K562 (cell line): ENCODE data around the gene PPEF2. TPM values are rescaled to one million over a fixed set of nuclear protein-coding genes. Genes with fewer than 3 reads are reported as not detected.

Experiments
- ATAC-seq: fragments of 200-7000 bp; cut with Tn5 transposase; 3 replicates; pipeline ENCODE4 v1.9.1; 2020; ENCODE audit warnings: moderate library complexity
- BruUV-seq: library from RNA; stranded (reverse); fragments of 400-500 nt; replicated peaks from 2 replicates; lab custom pipeline; 2021; lab: Mats Ljungman, UMichigan
- CTCF ChIA-PET: fragments of 300-600 bp; formaldehyde crosslinking; extraction: SDS; loops from one replicate; lab custom pipeline; 2021; ENCODE audit warnings: low intra/inter-chr PET ratio; lab: Yijun Ruan, JAX
- POLR2A ChIA-PET: fragments of 300-600, 350-650 bp; sonication (Branson Sonifier 250); formaldehyde crosslinking; extraction: SDS; loops from one replicate; lab custom pipeline; 2021; ENCODE audit warnings: antibody characterized with exemption, inconsistent platforms; lab: Yijun Ruan, JAX
- DNase-seq, 4 experiments: peaks; one replicate each; pipeline versions ENCODE4 v3.0.0 to v3.0.0-alpha.2; 2011 to 2018; ENCODE audit warnings: low spot score in 3 of 4, mixed read lengths in 3 of 4; ENCODE audit errors: extremely low read depth in 1 of 4
- FAIRE-seq: peaks from 2 replicates; lab custom pipeline; 2011; peaks lifted over from hg19 to GRCh38; lab: Jason Lieb, UNC
- H2AFZ ChIP-seq: 2 replicates; pipeline ENCODE4 v1.6.0; 2011; ENCODE audit warnings: low read depth, low read length, control low read depth, inconsistent platforms
- H3K27ac ChIP-seq: fragments of 200-600 bp; 3 replicates; pipeline ENCODE4 v1.8.0; 2011; ENCODE audit warnings: low read depth, mild to moderate bottlenecking, control low read depth, inconsistent platforms, low read length, moderate library complexity, mixed read lengths; ENCODE audit errors: extremely low read depth
- H3K27me3 ChIP-seq, 2 experiments: fragments of 300-600 bp in 1 of 2; 2 replicates in 1 of 2; 3 replicates in 1 of 2; pipeline versions ENCODE4 v1.6.0 to v1.8.0; 2011; ENCODE audit warnings: inconsistent platforms in 2 of 2, low read length in 2 of 2, mild to moderate bottlenecking in 1 of 2, mixed read lengths in 1 of 2, moderate library complexity in 1 of 2; ENCODE audit not compliant: control insufficient read depth in 2 of 2, insufficient read depth in 2 of 2
- H3K36me3 ChIP-seq: fragments of 300-600 bp; 3 replicates; pipeline ENCODE4 v1.8.0; 2011; ENCODE audit warnings: mild to moderate bottlenecking, low read length, inconsistent platforms; ENCODE audit not compliant: control insufficient read depth, insufficient read depth
- H3K4me1 ChIP-seq, 2 experiments: fragments of 200-600 bp in 1 of 2; replicated peaks in 1 of 2; 2 replicates in 1 of 2; 3 replicates in 1 of 2; pipeline versions ENCODE4 v1.5.1 to v1.8.0; 2011; ENCODE audit warnings: inconsistent platforms in 2 of 2, low read length in 2 of 2, mild to moderate bottlenecking in 1 of 2, mixed read lengths in 1 of 2, moderate library complexity in 1 of 2; ENCODE audit not compliant: control insufficient read depth in 2 of 2, insufficient read depth in 2 of 2
- H3K4me2 ChIP-seq: 2 replicates; pipeline ENCODE4 v1.6.1; 2011; ENCODE audit warnings: low read length, control low read depth, inconsistent platforms, mixed read lengths; ENCODE audit not compliant: insufficient read depth
- H3K4me3 ChIP-seq: fragments of 200-600 bp; sonication (generic), shearing (Covaris generic); 2 replicates; pipeline ENCODE4 v1.5.1; 2016; ENCODE audit warnings: control low read depth, inconsistent platforms
- H3K79me2 ChIP-seq: fragments of 200-600 bp; 3 replicates; pipeline ENCODE4 v1.8.0; 2011; ENCODE audit warnings: low read length, inconsistent platforms; ENCODE audit not compliant: control insufficient read depth, insufficient read depth
- H3K9ac ChIP-seq, 2 experiments: 2 replicates each; pipeline versions ENCODE4 v1.6.0 to v1.6.1; 2011; ENCODE audit warnings: low read depth in 2 of 2, low read length in 2 of 2, control low read depth in 1 of 2, inconsistent platforms in 1 of 2, mild to moderate bottlenecking in 1 of 2, mixed read lengths in 1 of 2; ENCODE audit not compliant: insufficient read depth in 1 of 2
- H3K9me1 ChIP-seq: one replicate; pipeline ENCODE4 v1.6.0; 2011; ENCODE audit warnings: inconsistent platforms, mild to moderate bottlenecking, low read length, moderate library complexity; ENCODE audit not compliant: control insufficient read depth, insufficient read depth
- H3K9me3 ChIP-seq: replicated peaks from 2 replicates; pipeline ENCODE4 v1.5.1; 2011; ENCODE audit warnings: low read depth, low read length, inconsistent platforms; ENCODE audit not compliant: control insufficient read depth, insufficient read depth
- H4K20me1 ChIP-seq: replicated peaks from 2 replicates; pipeline ENCODE4 v1.6.1; 2011; ENCODE audit warnings: low read length, inconsistent platforms, mixed read lengths; ENCODE audit not compliant: control insufficient read depth, insufficient read depth
- CCNT2 ChIP-seq: IDR thresholded peaks from 2 replicates; pipeline ENCODE4 v1.6.1; 2011; ENCODE audit warnings: borderline replicate concordance, low read depth, mild to moderate bottlenecking, moderate library complexity, mixed read lengths, low read length; ENCODE audit not compliant: insufficient read length; ENCODE audit errors: extremely low read depth
- DPF2 ChIP-seq: fragments of 450-650 bp; IDR thresholded peaks from 2 replicates; pipeline ENCODE4 v1.6.1; 2016
- GATAD2A ChIP-seq: fragments of 450-650 bp; IDR thresholded peaks from 2 replicates; pipeline ENCODE4 v1.6.1; 2017
- HES1 ChIP-seq: fragments of 450-650 bp; IDR thresholded peaks from 2 replicates; pipeline ENCODE4 v1.6.1; 2016; ENCODE audit warnings: low read depth, mild to moderate bottlenecking, moderate library complexity
- HOXB6 ChIP-seq: fragments of 250-450 bp; sonication (Bioruptor Pico); IDR thresholded peaks from 2 replicates; pipeline ENCODE4 v1.5.1; 2022; ENCODE audit warnings: mild to moderate bottlenecking, borderline replicate concordance
- KDM2B ChIP-seq: fragments of 250-450 bp; sonication (Bioruptor Pico); IDR thresholded peaks from 2 replicates; pipeline ENCODE4 v1.8.0; 2021; ENCODE audit warnings: mild to moderate bottlenecking, moderate library complexity
- NCOR1 ChIP-seq: fragments of 450-650 bp; IDR thresholded peaks from 2 replicates; pipeline ENCODE4 v1.6.1; 2016; ENCODE audit warnings: mild to moderate bottlenecking, moderate library complexity
- POLR2AphosphoS2 ChIP-seq: IDR thresholded peaks from 2 replicates; pipeline ENCODE4 v1.6.1; 2012; ENCODE audit warnings: low read length, improper control_type of control experiment
- SP2 ChIP-seq: IDR thresholded peaks from 2 replicates; pipeline ENCODE4 v1.6.1; 2011; ENCODE audit warnings: mild to moderate bottlenecking, low read depth, low read length, moderate library complexity; ENCODE audit not compliant: poor library complexity, severe bottlenecking; ENCODE audit errors: extremely low read depth
- SPI1 ChIP-seq: IDR thresholded peaks from 2 replicates; pipeline ENCODE4 v1.6.1; 2011; ENCODE audit warnings: low read depth, low read length, control low read depth, borderline replicate concordance
- TCF3 ChIP-seq: sonication (generic); formaldehyde crosslinking; IDR thresholded peaks from 2 replicates; pipeline ENCODE4 v1.4.0; 2020; ENCODE audit warnings: mild to moderate bottlenecking, missing genetic modification reagents
- TFE3 ChIP-seq: fragments of 450-650 bp; formaldehyde crosslinking; IDR thresholded peaks from 2 replicates; pipeline ENCODE4 v1.4.0; 2020; ENCODE audit warnings: mild to moderate bottlenecking, mixed read lengths
- TRIM24 ChIP-seq, 2 experiments: fragments of 450-650 bp; IDR thresholded peaks; 2 replicates each; pipeline ENCODE4 v1.6.1; 2016
- ZBTB5 ChIP-seq: fragments of 450-650 bp; IDR thresholded peaks from 2 replicates; pipeline ENCODE4 v1.6.1; 2017; ENCODE audit warnings: antibody characterized with exemption
- ZNF24 ChIP-seq: fragments of 450-650 bp; IDR thresholded peaks from 2 replicates; pipeline ENCODE4 v1.6.1; 2016
- ZNF398 ChIP-seq: fragments of 250-450 bp; sonication (Bioruptor Pico); IDR thresholded peaks from 2 replicates; pipeline ENCODE4 v1.8.0; 2021; ENCODE audit warnings: moderate library complexity, mild to moderate bottlenecking, inconsistent platforms
- ZNF507 ChIP-seq: conservative IDR thresholded peaks from 2 replicates; pipeline ENCODE4 v1.6.1; 2017; ENCODE audit warnings: missing genetic modification characterization, missing compliant biosample characterization
- ZNF584 ChIP-seq: fragments of 200-800 bp; sonication (Bioruptor generic); IDR thresholded peaks from 2 replicates; pipeline ENCODE4 v1.6.1; 2016; ENCODE audit warnings: low read depth, mild to moderate bottlenecking, missing genetic modification characterization, missing compliant biosample characterization
- WGBS: fragments of 100-300 bp; shearing (Covaris generic); methylation state at CpG from one replicate; pipeline ENCODE4 v1.1.6; 2016; ENCODE audit warnings: low coverage, mixed read lengths; ENCODE audit not compliant: insufficient coverage; ENCODE audit errors: missing lambda C conversion rate; 5-methylcytosine and 5-hydroxymethylcytosine counted together
- in situ Hi-C: fragments of 300-500 bp; cut with MboI; formaldehyde crosslinking; loops from 4 replicates; pipeline ENCODE4 v1.15.0; 2018; ENCODE audit warnings: inconsistent platforms, mixed read lengths
- intact Hi-C: fragments of 100-400 bp; cut with micrococcal nuclease; formaldehyde crosslinking; loops from 2 replicates; pipeline ENCODE4 v1.14.2; 2022
- polyA plus RNA-seq, 8 experiments: library from polyadenylated mRNA; depleted of rRNA in 4 of 8; stranded (reverse) in 5 of 8; unstranded in 3 of 8; fragments of >200 nt; fragmentation: Nextera tagmentation in 2 of 8; fragmentation: Illumina TruSeq in 1 of 8; extraction: Ambion mirVana in 2 of 8; extraction: Trizol in 1 of 8; gene quantifications; 2 replicates each; pipeline versions ENCODE4 v1.2.1 to v1.2.3, GENCODE V29; 2011 to 2014; ENCODE audit warnings: inconsistent platforms in 1 of 8, missing spikeins in 1 of 8
- total RNA-seq, 7 experiments: library from RNA; depleted of rRNA in 6 of 7; stranded (reverse); fragments of >200 nt in 6 of 7; fragmentation: Illumina TruSeq in 2 of 7; extraction: Trizol in 2 of 7; gene quantifications; 2 replicates each; pipeline versions ENCODE4 v1.2.1 to v1.2.3, GENCODE V29; 2011 to 2021; ENCODE audit warnings: low replicate concordance in 1 of 7

The PPEF2 gene
- total and polyA plus RNA-seq, 9 of the 15 experiments (the other 6 are each of a cell fraction or from before 2014, with no cell fraction given), result not detected

GRCh38 chr4:75819121-75819520 is 83.1 kb downstream of the PPEF2 start (continued):
- TF ChIP-seq ZNF24, result no peak

GRCh38 chr4:75817901-75818300 is 84.4 kb downstream of the PPEF2 start:
- Histone ChIP-seq H3K4me2 (no peak overlapping the region), H3K27ac (no peak overlapping the region), H3K4me3 (no peak overlapping the region), H3K79me2 (no peaks in the 10 kb centered on the region), H3K27me3 (no peaks in the 10 kb centered on the region), H2AFZ (no peak overlapping the region), H3K9me3 (no peaks in the 10 kb centered on the region), H3K9me1 (no peaks in the 10 kb centered on the region), H3K4me1 (no peaks in the 10 kb centered on the region), H3K36me3 (peaks cover 22% of the 10 kb centered on the region; the same call in 1 of the 3 replicates), H4K20me1 (no peaks in the 10 kb centered on the region), H3K9ac (no peak overlapping the region)
- no TSS peak for BruUV-seq
- ATAC-seq (no peak), FAIRE-seq (no peak), DNase-seq (no peak)
- intact Hi-C loops (no loop called here), in situ Hi-C loops (no loop called here)
- WGBS, result 41% methylated on average over 2 of the region's 2 CpGs
- no peak for TF ChIP-seq TFE3
- no peak for TF ChIP-seq DPF2
- no peak for TF ChIP-seq ZNF584
- TF ChIP-seq SPI1, result no peak
- TF ChIP-seq TCF3 (CRISPR knock-in tag), result no peak
- no peak for TF ChIP-seq ZBTB5
- TF ChIP-seq SP2, result no peak
- no peak for TF ChIP-seq NCOR1
- no peak for TF ChIP-seq HES1
- TF ChIP-seq CCNT2, result no peak
- no peak for TF ChIP-seq KDM2B
- no peak for TF ChIP-seq POLR2AphosphoS2
- no peak for TF ChIP-seq TRIM24 (IDR thresholded peaks at IDR 0.05)
- TF ChIP-seq ZNF507 (tag), result no peak
- TF ChIP-seq HOXB6 (CRISPR knock-in tag), result no peak
- TF ChIP-seq ZNF398 (CRISPR knock-in tag), result no peak
- TF ChIP-seq GATAD2A, result no peak
- POLR2A ChIA-PET, result no interaction called here
- CTCF ChIA-PET, result no interaction called here
